ENCODE measurements around the gene B4GALNT4. TPM values are rescaled to one million over a fixed set of nuclear protein-coding genes. Genes with fewer than 3 reads are reported as not detected.

The B4GALNT4 gene
- total RNA-seq, 1 donor from 2014 or later, result 16.4 TPM

- no peaks in the 10 kb centered on the region for H3F3A ChIP-seq (ENCODE audit: low read depth)
- H3K9ac ChIP-seq, result no peak overlapping the region
- Mint-ChIP-seq H3K27me3 (ENCODE audit: insufficient read depth, low read depth) (peaks cover 38% of the 10 kb centered on the region), H3K9me3 (peaks cover 2% of the 10 kb centered on the region), H3K4me3 (no peak overlapping the region), H3K36me3 (no peaks in the 10 kb centered on the region), H3K27ac (peak overlapping the region; percentile 74), H3K4me1 (no peaks in the 10 kb centered on the region)
- no peak overlapping the region for H3K4me2 ChIP-seq
- H3K27me3 ChIP-seq, result peaks cover 57% of the 10 kb centered on the region
- H3K36me3 ChIP-seq, result no peaks in the 10 kb centered on the region
- H3K4me1 ChIP-seq, result peaks cover 5% of the 10 kb centered on the region
- H3K4me3 ChIP-seq, result no peak overlapping the region
- H3K9me3 ChIP-seq (ENCODE audit: low read depth), result no peaks in the 10 kb centered on the region
- DNase-seq (ENCODE audit: low spot score), result no peak
- H2AFZ ChIP-seq (replicated peaks), result no peak overlapping the region
- no peak for TF ChIP-seq EZH2phosphoT487 (IDR thresholded peaks at IDR 0.05)
- TF ChIP-seq, protein P1, sequence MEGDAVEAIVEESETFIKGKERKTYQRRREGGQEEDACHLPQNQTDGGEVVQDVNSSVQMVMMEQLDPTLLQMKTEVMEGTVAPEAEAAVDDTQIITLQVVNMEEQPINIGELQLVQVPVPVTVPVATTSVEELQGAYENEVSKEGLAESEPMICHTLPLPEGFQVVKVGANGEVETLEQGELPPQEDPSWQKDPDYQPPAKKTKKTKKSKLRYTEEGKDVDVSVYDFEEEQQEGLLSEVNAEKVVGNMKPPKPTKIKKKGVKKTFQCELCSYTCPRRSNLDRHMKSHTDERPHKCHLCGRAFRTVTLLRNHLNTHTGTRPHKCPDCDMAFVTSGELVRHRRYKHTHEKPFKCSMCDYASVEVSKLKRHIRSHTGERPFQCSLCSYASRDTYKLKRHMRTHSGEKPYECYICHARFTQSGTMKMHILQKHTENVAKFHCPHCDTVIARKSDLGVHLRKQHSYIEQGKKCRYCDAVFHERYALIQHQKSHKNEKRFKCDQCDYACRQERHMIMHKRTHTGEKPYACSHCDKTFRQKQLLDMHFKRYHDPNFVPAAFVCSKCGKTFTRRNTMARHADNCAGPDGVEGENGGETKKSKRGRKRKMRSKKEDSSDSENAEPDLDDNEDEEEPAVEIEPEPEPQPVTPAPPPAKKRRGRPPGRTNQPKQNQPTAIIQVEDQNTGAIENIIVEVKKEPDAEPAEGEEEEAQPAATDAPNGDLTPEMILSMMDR (IDR thresholded peaks at IDR 0.05), result no peak
- TF ChIP-seq EZH2 (IDR thresholded peaks at IDR 0.05), result no peak
- peaks cover 4% of the 10 kb centered on the region for H4K20me1 ChIP-seq (ENCODE audit: low read depth)
- H3K79me2 ChIP-seq (ENCODE audit: low read depth), result no peaks in the 10 kb centered on the region
- H3K27ac ChIP-seq, result no peak overlapping the region
Measured at GRCh38 chr11:418343-419247, 49.3 kb downstream of the B4GALNT4 start.

DNA sequence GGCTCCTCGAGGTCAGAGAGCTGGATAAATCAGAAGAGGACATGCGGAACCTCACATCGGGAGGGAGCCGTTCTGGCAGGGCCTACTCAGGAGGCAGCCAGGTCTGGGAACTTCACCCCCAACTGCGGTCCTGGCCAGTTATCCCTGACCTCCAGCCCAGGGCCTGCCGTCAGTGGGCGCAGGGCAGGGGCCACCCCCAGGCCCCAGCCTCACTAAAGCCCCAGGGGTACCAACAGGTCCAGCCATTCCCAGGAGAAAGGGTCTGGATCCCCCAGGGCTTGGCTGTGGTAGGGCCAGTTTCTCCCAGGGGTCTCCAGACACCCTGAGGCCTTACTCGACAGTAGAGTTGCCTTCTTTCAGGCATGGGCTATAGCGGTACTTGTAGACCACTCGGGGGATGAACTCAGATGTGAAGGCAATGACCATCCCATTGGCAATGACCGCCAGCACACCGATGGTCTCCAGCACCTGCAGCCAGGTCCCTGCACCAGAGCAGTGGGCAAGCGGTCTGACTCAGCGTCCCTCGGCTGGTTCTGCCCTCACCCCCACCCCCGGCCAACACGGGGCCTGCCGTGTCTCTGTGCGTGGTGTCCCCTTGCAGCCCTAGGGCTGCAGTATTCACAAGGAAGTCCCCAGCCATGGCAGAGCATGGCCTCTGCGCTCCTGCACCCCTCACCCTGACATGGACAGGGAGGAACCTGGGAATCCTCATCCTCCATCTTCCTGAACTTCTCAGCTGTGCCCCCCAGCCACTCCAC is 50.1 kb downstream of the B4GALNT4 start:
- H3K9me3 Mint-ChIP-seq, result peaks cover 2% of the 10 kb centered on the region
- H3K27me3 Mint-ChIP-seq (ENCODE audit: insufficient read depth, low read depth), result peaks cover 36% of the 10 kb centered on the region
- no peaks in the 10 kb centered on the region for H3K36me3 Mint-ChIP-seq
- no peak overlapping the region for H3K4me3 ChIP-seq
- H3K36me3 ChIP-seq, result no peaks in the 10 kb centered on the region
- H3K9me3 ChIP-seq (ENCODE audit: low read depth), result no peaks in the 10 kb centered on the region
- no peak overlapping the region for H3K4me3 Mint-ChIP-seq
- no peak for DNase-seq (ENCODE audit: low spot score)
- no peak for TF ChIP-seq EZH2 (IDR thresholded peaks at IDR 0.05)
- TF ChIP-seq, protein P1 (IDR thresholded peaks at IDR 0.05), result no peak
- TF ChIP-seq EZH2phosphoT487 (IDR thresholded peaks at IDR 0.05), result no peak
- no peaks in the 10 kb centered on the region for H3F3A ChIP-seq (ENCODE audit: low read depth)
- H2AFZ ChIP-seq (replicated peaks), result no peak overlapping the region
- peaks cover 59% of the 10 kb centered on the region for H3K27me3 ChIP-seq
- no peak overlapping the region for H3K27ac Mint-ChIP-seq
- no peaks in the 10 kb centered on the region for H3K79me2 ChIP-seq (ENCODE audit: low read depth)
- no peaks in the 10 kb centered on the region for H3K4me1 Mint-ChIP-seq
- no peak overlapping the region for H3K4me2 ChIP-seq
- peaks cover 5% of the 10 kb centered on the region for H3K4me1 ChIP-seq
- H3K27ac ChIP-seq, result no peak overlapping the region
- H4K20me1 ChIP-seq (ENCODE audit: low read depth), result peaks cover 4% of the 10 kb centered on the region
- H3K9ac ChIP-seq, result no peak overlapping the region

- Mint-ChIP-seq H3K27me3 (ENCODE audit: insufficient read depth, low read depth) (peaks cover 29% of the 10 kb centered on the region), H3K4me1 (no peaks in the 10 kb centered on the region), H3K36me3 (no peaks in the 10 kb centered on the region), H3K4me3 (no peak overlapping the region), H3K27ac (no peak overlapping the region), H3K9me3 (peaks cover 2% of the 10 kb centered on the region)
- Histone ChIP-seq H3K27ac (no peak overlapping the region), H3K79me2 (ENCODE audit: low read depth) (no peaks in the 10 kb centered on the region), H2AFZ (replicated peaks) (no peak overlapping the region), H3K4me1 (peaks cover 5% of the 10 kb centered on the region), H3K9me3 (ENCODE audit: low read depth) (no peaks in the 10 kb centered on the region), H3K36me3 (no peaks in the 10 kb centered on the region), H3K4me3 (no peak overlapping the region), H3K4me2 (no peak overlapping the region), H4K20me1 (ENCODE audit: low read depth) (peaks cover 4% of the 10 kb centered on the region), H3K9ac (no peak overlapping the region), H3F3A (ENCODE audit: low read depth) (no peaks in the 10 kb centered on the region), H3K27me3 (peaks cover 54% of the 10 kb centered on the region)
- DNase-seq (ENCODE audit: low spot score), result no peak
- TF ChIP-seq, protein P1 (IDR thresholded peaks at IDR 0.05), result no peak
- TF ChIP-seq EZH2 (IDR thresholded peaks at IDR 0.05), result no peak
- TF ChIP-seq EZH2phosphoT487 (IDR thresholded peaks at IDR 0.05), result no peak
Measured at GRCh38 chr11:420054-420910, 51.0 kb downstream of the B4GALNT4 start.

Data from neural progenitor cell (in vitro differentiated cells).